WTC11 (cell line): ENCODE data around the gene ID2. TPM values are rescaled to one million over a fixed set of nuclear protein-coding genes. Genes with fewer than 3 reads are reported as not detected.

Experiments used
- ATAC-seq: fragments of 200-7000 bp; cut with Tn5 transposase; 2 replicates; pipeline ENCODE4 v1.10.0; 2021; ENCODE audit warnings: mild to moderate bottlenecking, moderate library complexity
- CTCF ChIA-PET: fragments of 300-600 bp; sonication (Branson Sonifier 250); formaldehyde crosslinking; loops from one replicate; lab custom pipeline; 2021; ENCODE audit warnings: antibody characterized with exemption; lab: Charles Lee
- POLR2A ChIA-PET: fragments of 350-600 bp; sonication (Branson Sonifier 250); formaldehyde crosslinking; loops from one replicate; lab custom pipeline; 2021; ENCODE audit warnings: antibody characterized with exemption; lab: Charles Lee
- DNase-seq: peaks from one replicate; pipeline ENCODE4 v3.0.0; 2021; ENCODE audit warnings: low spot score
- H3K27ac Mint-ChIP-seq: 2 replicates; pipeline ENCODE4 v1.8.0; 2021; ENCODE audit warnings: mixed read lengths
- H3K27me3 Mint-ChIP-seq: 2 replicates; pipeline ENCODE4 v1.8.0; 2021; ENCODE audit warnings: low read depth, mild to moderate bottlenecking, moderate library complexity, mixed read lengths
- H3K36me3 Mint-ChIP-seq: 2 replicates; pipeline ENCODE4 v1.8.0; 2021; ENCODE audit warnings: mixed read lengths
- H3K4me1 Mint-ChIP-seq: 2 replicates; pipeline ENCODE4 v1.8.0; 2022; ENCODE audit warnings: mixed read lengths
- H3K4me3 Mint-ChIP-seq: 2 replicates; pipeline ENCODE4 v1.8.0; 2021; ENCODE audit warnings: mild to moderate bottlenecking, moderate library complexity, mixed read lengths
- H3K9me3 Mint-ChIP-seq: 2 replicates; pipeline ENCODE4 v1.8.0; 2021; ENCODE audit warnings: mixed read lengths
- ARID4B ChIP-seq: sonication (generic); formaldehyde crosslinking; IDR thresholded peaks from 2 replicates; pipeline ENCODE4 v1.8.0; 2023; ENCODE audit warnings: missing genetic modification reagents, mild to moderate bottlenecking, borderline replicate concordance
- CBFB ChIP-seq: sonication (generic); formaldehyde crosslinking; IDR thresholded peaks from 2 replicates; pipeline ENCODE4 v1.8.1; 2022; ENCODE audit warnings: mild to moderate bottlenecking, low read depth, missing genetic modification reagents
- CREM ChIP-seq: sonication (generic); formaldehyde crosslinking; IDR thresholded peaks from 2 replicates; pipeline ENCODE4 v1.8.1; 2022; ENCODE audit warnings: mild to moderate bottlenecking, missing genetic modification reagents, moderate library complexity
- E2F4 ChIP-seq: sonication (generic); formaldehyde crosslinking; IDR thresholded peaks from 2 replicates; pipeline ENCODE4 v1.8.1; 2022; ENCODE audit warnings: low read depth, mild to moderate bottlenecking, moderate library complexity, missing genetic modification reagents, borderline replicate concordance
- E2F5 ChIP-seq: sonication (generic); formaldehyde crosslinking; IDR thresholded peaks from 2 replicates; pipeline ENCODE4 v1.8.1; 2022; ENCODE audit warnings: mild to moderate bottlenecking, moderate library complexity, missing genetic modification reagents
- ELF4 ChIP-seq: sonication (generic); formaldehyde crosslinking; IDR thresholded peaks from 2 replicates; pipeline ENCODE4 v1.8.1; 2022; ENCODE audit warnings: low read depth, mild to moderate bottlenecking, moderate library complexity, missing genetic modification reagents
- ETV6 ChIP-seq: sonication (generic); formaldehyde crosslinking; IDR thresholded peaks from 2 replicates; pipeline ENCODE4 v1.8.1; 2022; ENCODE audit warnings: mild to moderate bottlenecking, missing genetic modification reagents
- FOXJ3 ChIP-seq: sonication (generic); formaldehyde crosslinking; IDR thresholded peaks from 2 replicates; pipeline ENCODE4 v1.9.0; 2021; ENCODE audit warnings: missing genetic modification reagents, mild to moderate bottlenecking, borderline replicate concordance
- GTF2I ChIP-seq: fragments of 250-450 bp; sonication (Bioruptor Pico); conservative IDR thresholded peaks from 2 replicates; pipeline ENCODE4 v1.4.0; 2021; ENCODE audit warnings: mild to moderate bottlenecking
- IRF1 ChIP-seq: sonication (generic); formaldehyde crosslinking; IDR thresholded peaks from 2 replicates; pipeline ENCODE4 v1.8.0; 2023; ENCODE audit warnings: missing genetic modification reagents
- JUN ChIP-seq: sonication (generic); formaldehyde crosslinking; IDR thresholded peaks from 2 replicates; pipeline ENCODE4 v1.8.0; 2023; ENCODE audit warnings: mild to moderate bottlenecking, missing genetic modification reagents
- NFATC4 ChIP-seq: fragments of 250-450 bp; sonication (Bioruptor Pico); IDR thresholded peaks from 2 replicates; pipeline ENCODE4 v1.9.0; 2021; ENCODE audit warnings: mild to moderate bottlenecking
- NFYB ChIP-seq: sonication (generic); formaldehyde crosslinking; conservative IDR thresholded peaks from 2 replicates; pipeline ENCODE4 v1.8.0; 2022; ENCODE audit warnings: low read depth, missing genetic modification reagents
- TEAD1 ChIP-seq: sonication (generic); formaldehyde crosslinking; IDR thresholded peaks from 2 replicates; pipeline ENCODE4 v1.8.0; 2022; ENCODE audit warnings: mild to moderate bottlenecking, missing genetic modification reagents
- ZNF423 ChIP-seq: fragments of 250-450 bp; sonication (Bioruptor Pico); IDR thresholded peaks from 2 replicates; pipeline ENCODE4 v2.1.2; 2022; ENCODE audit warnings: mild to moderate bottlenecking, moderate library complexity
- total RNA-seq: library from RNA; stranded (reverse); gene quantifications from 3 replicates; pipeline ENCODE4 v1.2.3, GENCODE V29; 2021
- TF ChIP-seq, protein P1 (sequence below): sonication (generic); formaldehyde crosslinking; IDR thresholded peaks from 2 replicates; pipeline ENCODE4 v1.8.0; 2022; ENCODE audit warnings: mild to moderate bottlenecking, missing genetic modification reagents
- TF ChIP-seq, protein P2 (sequence below): fragments of 200-600 bp; IDR thresholded peaks from 2 replicates; pipeline ENCODE4 v1.8.0; 2022; ENCODE audit warnings: antibody characterized with exemption
- TF ChIP-seq, protein P3 (sequence below): sonication (generic); formaldehyde crosslinking; IDR thresholded peaks from 2 replicates; pipeline ENCODE4 v1.8.0; 2022; ENCODE audit warnings: mild to moderate bottlenecking, missing genetic modification reagents
- TF ChIP-seq, protein P4 (sequence below): sonication (generic); formaldehyde crosslinking; IDR thresholded peaks from 2 replicates; pipeline ENCODE4 v1.8.1; 2022; ENCODE audit warnings: low read depth, missing genetic modification reagents, borderline replicate concordance

Gene ID2
- total RNA-seq, 1 experiment from 2014 or later, result 38.6 TPM

DNA sequence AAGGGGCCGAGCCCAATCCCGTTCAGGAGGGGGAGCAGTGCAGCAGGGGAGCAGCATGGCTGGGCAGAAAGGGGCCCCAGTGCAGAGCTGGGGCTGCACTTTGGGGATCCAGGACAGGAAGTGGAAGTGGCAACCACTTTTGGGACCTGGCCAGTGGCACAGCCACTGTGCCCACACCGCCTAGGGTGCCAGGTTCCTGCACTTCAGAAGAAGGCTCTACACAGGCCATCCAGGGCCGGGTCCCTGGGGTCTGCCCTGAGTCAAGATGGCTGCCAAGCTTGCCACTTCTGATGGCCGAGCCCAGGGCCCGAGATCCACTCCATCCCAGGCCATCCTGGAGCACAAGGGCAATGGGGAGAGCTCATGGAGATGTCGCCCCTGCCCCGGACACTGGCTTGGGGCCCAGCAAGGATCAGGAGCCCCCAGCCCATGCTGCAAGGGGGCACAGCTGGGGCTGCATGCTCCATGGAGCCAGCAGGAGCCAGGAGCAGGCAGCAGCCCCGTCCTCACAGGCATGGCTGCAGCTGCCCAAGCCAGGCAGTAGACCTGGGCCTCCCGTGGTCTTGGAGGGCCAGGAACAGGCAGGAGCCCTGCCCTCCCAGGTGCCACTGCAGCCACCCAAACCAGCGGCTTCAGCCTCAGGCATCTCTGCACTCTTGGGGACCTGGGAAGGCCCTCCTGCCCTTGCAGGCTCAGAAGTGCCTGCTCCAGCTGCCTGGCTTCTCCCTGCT lies 35.0 kb upstream of the ID2 start (continued):
- TF ChIP-seq, protein P1, sequence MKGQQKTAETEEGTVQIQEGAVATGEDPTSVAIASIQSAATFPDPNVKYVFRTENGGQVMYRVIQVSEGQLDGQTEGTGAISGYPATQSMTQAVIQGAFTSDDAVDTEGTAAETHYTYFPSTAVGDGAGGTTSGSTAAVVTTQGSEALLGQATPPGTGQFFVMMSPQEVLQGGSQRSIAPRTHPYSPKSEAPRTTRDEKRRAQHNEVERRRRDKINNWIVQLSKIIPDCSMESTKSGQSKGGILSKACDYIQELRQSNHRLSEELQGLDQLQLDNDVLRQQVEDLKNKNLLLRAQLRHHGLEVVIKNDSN, result no peak
- TF ChIP-seq, protein P2, sequence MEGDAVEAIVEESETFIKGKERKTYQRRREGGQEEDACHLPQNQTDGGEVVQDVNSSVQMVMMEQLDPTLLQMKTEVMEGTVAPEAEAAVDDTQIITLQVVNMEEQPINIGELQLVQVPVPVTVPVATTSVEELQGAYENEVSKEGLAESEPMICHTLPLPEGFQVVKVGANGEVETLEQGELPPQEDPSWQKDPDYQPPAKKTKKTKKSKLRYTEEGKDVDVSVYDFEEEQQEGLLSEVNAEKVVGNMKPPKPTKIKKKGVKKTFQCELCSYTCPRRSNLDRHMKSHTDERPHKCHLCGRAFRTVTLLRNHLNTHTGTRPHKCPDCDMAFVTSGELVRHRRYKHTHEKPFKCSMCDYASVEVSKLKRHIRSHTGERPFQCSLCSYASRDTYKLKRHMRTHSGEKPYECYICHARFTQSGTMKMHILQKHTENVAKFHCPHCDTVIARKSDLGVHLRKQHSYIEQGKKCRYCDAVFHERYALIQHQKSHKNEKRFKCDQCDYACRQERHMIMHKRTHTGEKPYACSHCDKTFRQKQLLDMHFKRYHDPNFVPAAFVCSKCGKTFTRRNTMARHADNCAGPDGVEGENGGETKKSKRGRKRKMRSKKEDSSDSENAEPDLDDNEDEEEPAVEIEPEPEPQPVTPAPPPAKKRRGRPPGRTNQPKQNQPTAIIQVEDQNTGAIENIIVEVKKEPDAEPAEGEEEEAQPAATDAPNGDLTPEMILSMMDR, result no peak
- TF ChIP-seq NFYB (CRISPR knock-in tag) (no peak), E2F5 (no peak), FOXJ3 (no peak), IRF1 (CRISPR knock-in tag) (no peak), CBFB (no peak)
- TF ChIP-seq, protein P3, sequence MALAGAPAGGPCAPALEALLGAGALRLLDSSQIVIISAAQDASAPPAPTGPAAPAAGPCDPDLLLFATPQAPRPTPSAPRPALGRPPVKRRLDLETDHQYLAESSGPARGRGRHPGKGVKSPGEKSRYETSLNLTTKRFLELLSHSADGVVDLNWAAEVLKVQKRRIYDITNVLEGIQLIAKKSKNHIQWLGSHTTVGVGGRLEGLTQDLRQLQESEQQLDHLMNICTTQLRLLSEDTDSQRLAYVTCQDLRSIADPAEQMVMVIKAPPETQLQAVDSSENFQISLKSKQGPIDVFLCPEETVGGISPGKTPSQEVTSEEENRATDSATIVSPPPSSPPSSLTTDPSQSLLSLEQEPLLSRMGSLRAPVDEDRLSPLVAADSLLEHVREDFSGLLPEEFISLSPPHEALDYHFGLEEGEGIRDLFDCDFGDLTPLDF, result no peak

GRCh38 chr2:8647462-8647857 lies 34.4 kb upstream of the ID2 start:
- ChIA-PET POLR2A (no interaction called here), CTCF (interaction anchor here (1.3 kb wide), 1 partner anchor 34 kb away, joined by 4 read pairs; the partner anchor contains the start of gene ID2)
- Mint-ChIP-seq H3K4me3 (no peak overlapping the region), H3K27me3 (no peaks in the 10 kb centered on the region), H3K36me3 (no peaks in the 10 kb centered on the region), H3K9me3 (peaks cover 10% of the 10 kb centered on the region), H3K27ac (no peak overlapping the region), H3K4me1 (peaks cover 10% of the 10 kb centered on the region)
- TF ChIP-seq ZNF423 (no peak), GTF2I (CRISPR knock-in tag) (no peak), NFATC4 (no peak), CREM (CRISPR knock-in tag) (no peak), TEAD1 (CRISPR knock-in tag) (no peak), ARID4B (CRISPR knock-in tag) (no peak), E2F5 (no peak), JUN (CRISPR knock-in tag) (no peak), ELF4 (CRISPR knock-in tag) (no peak), ETV6 (CRISPR knock-in tag) (no peak), E2F4 (no peak)
- TF ChIP-seq, protein P4, sequence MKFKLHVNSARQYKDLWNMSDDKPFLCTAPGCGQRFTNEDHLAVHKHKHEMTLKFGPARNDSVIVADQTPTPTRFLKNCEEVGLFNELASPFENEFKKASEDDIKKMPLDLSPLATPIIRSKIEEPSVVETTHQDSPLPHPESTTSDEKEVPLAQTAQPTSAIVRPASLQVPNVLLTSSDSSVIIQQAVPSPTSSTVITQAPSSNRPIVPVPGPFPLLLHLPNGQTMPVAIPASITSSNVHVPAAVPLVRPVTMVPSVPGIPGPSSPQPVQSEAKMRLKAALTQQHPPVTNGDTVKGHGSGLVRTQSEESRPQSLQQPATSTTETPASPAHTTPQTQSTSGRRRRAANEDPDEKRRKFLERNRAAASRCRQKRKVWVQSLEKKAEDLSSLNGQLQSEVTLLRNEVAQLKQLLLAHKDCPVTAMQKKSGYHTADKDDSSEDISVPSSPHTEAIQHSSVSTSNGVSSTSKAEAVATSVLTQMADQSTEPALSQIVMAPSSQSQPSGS (CRISPR knock-in tag), result no peak
- DNase-seq (no peak), ATAC-seq (no peak)
